OCI-LY1 (cell line): ENCODE measurements around the gene ERVMER34-1.

ENCODE experiments used
- CTCF ChIP-seq: fragments of 200-600 bp; sonication (generic), shearing (Covaris generic); IDR thresholded peaks from 2 replicates; pipeline ENCODE4 v1.5.1; 2017; ENCODE audit warnings: mild to moderate bottlenecking, antibody characterized with exemption, low read length, moderate library complexity, mixed read lengths
- EZH2 ChIP-seq: fragments of 200-600 bp; sonication (generic), shearing (Covaris generic); IDR thresholded peaks from 2 replicates; pipeline ENCODE4 v1.8.0; 2017; ENCODE audit warnings: borderline replicate concordance, mixed run types, mild to moderate bottlenecking, antibody characterized with exemption, low read length, moderate library complexity, mixed read lengths

- TF ChIP-seq CTCF (no peak), EZH2 (no peak)
These were observed 4.2 kb upstream of the ERVMER34-1 start for GRCh38 chr4:52755426-52755825.
